Right cardiac atrium (tissue), 5 donors: Measurements from ENCODE around the gene AGAP3. TPM values are rescaled to one million over a fixed set of nuclear protein-coding genes. Genes with fewer than 3 reads are reported as not detected.

Source experiments
- ATAC-seq, 2 donors: fragments of 200-7000 bp; cut with Tn5 transposase; one replicate each; pipeline versions ENCODE4 v1.8.0 to v1.9.1; 2020; ENCODE audit warnings: moderate library complexity in 2 of 2, mild to moderate bottlenecking in 1 of 2
- DNase-seq, 3 donors: peaks; one replicate each; pipeline ENCODE4 v3.0.0-alpha.2; 2020
- H3K27ac ChIP-seq: one replicate; pipeline ENCODE4 v1.5.1; 2013; ENCODE audit warnings: mild to moderate bottlenecking, low read length, control low read depth, moderate library complexity
- H3K27me3 ChIP-seq: one replicate; pipeline ENCODE4 v1.6.1; 2013; ENCODE audit not compliant: control insufficient read depth, insufficient read depth
- H3K4me1 ChIP-seq: one replicate; pipeline ENCODE4 v1.6.1; 2013; ENCODE audit warnings: low read length; ENCODE audit not compliant: control insufficient read depth, insufficient read depth
- H3K4me3 ChIP-seq: one replicate; pipeline ENCODE4 v1.5.1; 2013; ENCODE audit warnings: low read length, control low read depth
- H3K9me3 ChIP-seq: one replicate; pipeline ENCODE4 v1.6.1; 2013; ENCODE audit warnings: low read length; ENCODE audit not compliant: control insufficient read depth
- WGBS: extraction: QIAGEN DNeasy Blood & Tissue Kit; methylation state at CpG from one replicate; pipeline ENCODE4 v1.1.7; 2013; 5-methylcytosine and 5-hydroxymethylcytosine counted together
- intact Hi-C, 4 donors: fragments of 100-400 bp; cut with DNase I; formaldehyde crosslinking; loops; one replicate each; pipeline versions ENCODE4 v1.11.0 to v1.14.0; 2022 to 2023
- polyA plus RNA-seq: library from polyadenylated mRNA; stranded (reverse); fragments of 200-250 nt; gene quantifications from one replicate; pipeline ENCODE4 v1.2.3, GENCODE V29; 2013
- total RNA-seq, 4 donors: library from RNA; stranded (reverse); fragmentation: NEBNext Ultra II Directional; extraction: Animal tissue kit (Norgen Biotek cat#: 25700); gene quantifications; one replicate each; pipeline ENCODE4 v1.2.1, GENCODE V29; 2021
- donor health status: healthy with polysubstance abuse.
- donor health status: DM: no; HTN: yes; CAD: no.
- donor health status: DM: no; HTN: no; CAD: no.
- donor health status: DM: no; HTN: yes; CAD: no; lungs with severe emphysema.
- donor health status: DM: yes; HTN: yes; CAD: no.

Gene AGAP3
- total and polyA plus RNA-seq, 5 donors, result 58.3 to 78.8 (median 64.8) TPM

GRCh38 chr7:151185762-151186639 lies 99.7 kb downstream of the AGAP3 start:
- Histone ChIP-seq H3K9me3 (no peaks in the 10 kb centered on the region), H3K4me3 (no peak overlapping the region), H3K27me3 (no peaks in the 10 kb centered on the region), H3K4me1 (no peaks in the 10 kb centered on the region), H3K27ac (no peak overlapping the region)
- ATAC-seq (peak; percentile 11 to 22), DNase-seq (peak in 1 of 3 donors; percentile 64)
- WGBS, result 70% methylated on average over 16 of the region's 16 CpGs
- intact Hi-C loops, result no loop called here

GRCh38 chr7:151186640-151187408 lies 100.5 kb downstream of the AGAP3 start, which contains the start of gene ASB10:
Gene ASB10, minus strand, starts transcription at chr7:151187250. Its CDS starts 120 bp downstream, at chr7:151187130.
- peak within 1 kb of the TSS; percentile 85 for H3K27ac ChIP-seq
- 55% methylated on average over 22 of the region's 22 CpGs for WGBS
- peak within 1 kb of the TSS; percentile 8 for H3K4me3 ChIP-seq
- no peaks in the 10 kb centered on the region for H3K9me3 ChIP-seq
- DNase-seq (peak in 1 of 3 donors; percentile 60), ATAC-seq (peak; percentile 77 to 78)
- intact Hi-C loops, result no loop called here
- H3K4me1 ChIP-seq, result no peaks in the 10 kb centered on the region
- H3K27me3 ChIP-seq, result no peaks in the 10 kb centered on the region

GRCh38 chr7:151187409-151188251 lies 101.4 kb downstream of the AGAP3 start:
- no peaks in the 10 kb centered on the region for H3K27me3 ChIP-seq
- H3K4me1 ChIP-seq, result no peaks in the 10 kb centered on the region
- peak overlapping the region; percentile 8 for H3K4me3 ChIP-seq
- peak overlapping the region; percentile 85 for H3K27ac ChIP-seq
- ATAC-seq (peak; percentile 65 to 79), DNase-seq (peak in 2 of 3 donors; percentile 62 to 73)
- H3K9me3 ChIP-seq, result no peaks in the 10 kb centered on the region
- intact Hi-C loops, result no loop called here
- WGBS, result 66% methylated on average over 22 of the region's 22 CpGs

- no peak overlapping the region for H3K27ac ChIP-seq
- H3K4me3 ChIP-seq, result no peak overlapping the region
- H3K27me3 ChIP-seq, result no peaks in the 10 kb centered on the region
- ATAC-seq, result no peak
- DNase-seq, result no peak
- 53% methylated on average over 5 of the region's 5 CpGs for WGBS
- no peaks in the 10 kb centered on the region for H3K9me3 ChIP-seq
- intact Hi-C loops, result no loop called here
- no peaks in the 10 kb centered on the region for H3K4me1 ChIP-seq
Observed at GRCh38 chr7:151188252-151188542, 101.9 kb downstream of the AGAP3 start.

GRCh38 chr7:151189038-151189437 lies 102.8 kb downstream of the AGAP3 start:
- Histone ChIP-seq H3K9me3 (no peaks in the 10 kb centered on the region), H3K4me1 (no peaks in the 10 kb centered on the region), H3K27ac (no peak overlapping the region), H3K4me3 (no peak overlapping the region), H3K27me3 (no peaks in the 10 kb centered on the region)
- intact Hi-C loops, result no loop called here
- 73% methylated on average over 4 of the region's 4 CpGs for WGBS
- no peak for DNase-seq
- ATAC-seq, result no peak

GRCh38 chr7:151191544-151191943 lies 105.3 kb downstream of the AGAP3 start:
- H3K27me3 ChIP-seq, result no peaks in the 10 kb centered on the region
- WGBS, result 81% methylated on average over 12 of the region's 12 CpGs
- intact Hi-C loops, result no loop called here
- no peaks in the 10 kb centered on the region for H3K4me1 ChIP-seq
- DNase-seq (no peak), ATAC-seq (no peak)
- no peaks in the 10 kb centered on the region for H3K9me3 ChIP-seq
- no peak overlapping the region for H3K27ac ChIP-seq
- no peak overlapping the region for H3K4me3 ChIP-seq

- WGBS, result 95% methylated on average over 23 of the region's 23 CpGs
- intact Hi-C loops, result no loop called here
- H3K27ac ChIP-seq, result no peak overlapping the region
- H3K4me3 ChIP-seq, result no peak overlapping the region
- no peak for ATAC-seq
- H3K27me3 ChIP-seq, result no peaks in the 10 kb centered on the region
- H3K4me1 ChIP-seq, result no peaks in the 10 kb centered on the region
- H3K9me3 ChIP-seq, result no peaks in the 10 kb centered on the region
- no peak for DNase-seq
Observed at GRCh38 chr7:151192002-151192539, 105.8 kb downstream of the AGAP3 start.

- DNase-seq (peak in 1 of 3 donors; percentile 40), ATAC-seq (no peak)
- H3K4me1 ChIP-seq, result no peaks in the 10 kb centered on the region
- intact Hi-C loops, result no loop called here
- WGBS, result 90% methylated on average over 14 of the region's 14 CpGs
- no peak overlapping the region for H3K4me3 ChIP-seq
- H3K27ac ChIP-seq, result no peak overlapping the region
- H3K27me3 ChIP-seq, result no peaks in the 10 kb centered on the region
- no peaks in the 10 kb centered on the region for H3K9me3 ChIP-seq
Observed at GRCh38 chr7:151193203-151193978, 107.1 kb downstream of the AGAP3 start.
